Psoas muscle (tissue), 8 donors: ENCODE measurements around the gene SLC20A1. TPM values are rescaled to one million over a fixed set of nuclear protein-coding genes. Genes with fewer than 3 reads are reported as not detected.

ENCODE experiments used
- ATAC-seq, 4 donors: fragments of 200-7000 bp; cut with Tn5 transposase; one replicate each; pipeline ENCODE4 v1.9.1; 2020; ENCODE audit warnings: moderate library complexity in 3 of 4, mild to moderate bottlenecking in 2 of 4
- DNase-seq, 2 donors: peaks; one replicate each; pipeline ENCODE4 v3.0.0-alpha.2; 2020
- H3K27ac ChIP-seq: fragments of 200-600 bp; one replicate; pipeline ENCODE4 v1.8.0; 2022
- H3K27me3 ChIP-seq, 3 donors: fragments of 200-600 bp in 1 of 3; one replicate each; pipeline versions ENCODE4 v1.6.1 to v1.8.0; 2013 to 2022; ENCODE audit warnings: low read length in 2 of 3, mild to moderate bottlenecking in 2 of 3, moderate library complexity in 1 of 3; ENCODE audit not compliant: insufficient read depth in 3 of 3
- H3K36me3 ChIP-seq, 2 donors: fragments of 200-600 bp in 1 of 2; one replicate each; pipeline versions ENCODE4 v1.6.1 to v1.8.0; 2013 to 2022; ENCODE audit warnings: low read depth in 1 of 2, mild to moderate bottlenecking in 1 of 2, moderate library complexity in 1 of 2; ENCODE audit not compliant: insufficient read depth in 1 of 2
- H3K4me1 ChIP-seq: fragments of 200-600 bp; one replicate; pipeline ENCODE4 v1.8.0; 2022
- H3K4me3 ChIP-seq: fragments of 200-600 bp; one replicate; pipeline ENCODE4 v1.8.0; 2022; ENCODE audit warnings: mild to moderate bottlenecking
- H3K9me3 ChIP-seq: fragments of 200-600 bp; one replicate; pipeline ENCODE4 v1.8.0; 2022
- CTCF ChIP-seq: fragments of 200-600 bp; IDR thresholded peaks from one replicate; pipeline ENCODE4 v1.8.0; 2022; ENCODE audit warnings: antibody characterized with exemption
- WGBS, 3 donors: extraction: QIAGEN DNeasy Blood & Tissue Kit; methylation state at CpG; one replicate each; pipeline versions ENCODE4 v1.1.6 to v1.1.7; 2013; 5-methylcytosine and 5-hydroxymethylcytosine counted together
- intact Hi-C, 2 donors: fragments of 100-400 bp; cut with DNase I; formaldehyde crosslinking; loops; one replicate each; pipeline versions ENCODE4 v1.11.0 to v1.14.2; 2022
- polyA plus RNA-seq, 3 donors: library from polyadenylated mRNA; stranded (reverse); fragments of 200-250 nt; gene quantifications; one replicate each; pipeline ENCODE4 v1.2.3, GENCODE V29; 2013
- total RNA-seq, 4 donors: library from RNA; stranded (reverse); fragmentation: NEBNext Ultra II Directional in 2 of 4; extraction: Animal tissue kit (Norgen Biotek cat#: 25700) in 2 of 4; gene quantifications; one replicate each; pipeline versions ENCODE4 v1.2.1 to v1.2.4, GENCODE V29; 2021 to 2023
- donor health status: healthy with polysubstance abuse.
- donor health status: DM: no; HTN: no; CAD: no; lungs with moderate emphysema.
- donor health status: Bipolar disorder and iron deficiency.
- donor health status: healthy.
- donor health status: DM: yes; HTN: yes; CAD: no.
- donor health status: DM: no; HTN: no; CAD: no.
- donor health status: DM: no; HTN: no; CAD: no.
- donor health status: DM: yes; HTN: yes; CAD: no.

The SLC20A1 gene
- total and polyA plus RNA-seq, 7 donors, result 11.1 to 37.1 (median 16.0) TPM

- ATAC-seq (peak in 1 of 4 donors; percentile 37), DNase-seq (no peak)
- Histone ChIP-seq H3K4me1 (peaks cover 38% of the 10 kb centered on the region), H3K9me3 (no peaks in the 10 kb centered on the region), H3K27ac (peak overlapping the region; percentile 95), H3K4me3 (peak overlapping the region; percentile 99), H3K27me3 (no peaks in the 10 kb centered on the region), H3K36me3 (peaks cover 5 to 38% of the 10 kb centered on the region in 2 donors)
- no peak for TF ChIP-seq CTCF
- WGBS, 3 donors, result 3 to 5% (median 3%) methylated on average over 11 of the region's 11 CpGs
- intact Hi-C loops, result loop anchor here (1.0 to 5.0 kb wide), 3 partner anchors 37 to 57 kb away; no protein-coding TSS in a partner anchor
Observed at GRCh38 chr2:112644933-112645309, 818 bp upstream of the SLC20A1 start.

DNA sequence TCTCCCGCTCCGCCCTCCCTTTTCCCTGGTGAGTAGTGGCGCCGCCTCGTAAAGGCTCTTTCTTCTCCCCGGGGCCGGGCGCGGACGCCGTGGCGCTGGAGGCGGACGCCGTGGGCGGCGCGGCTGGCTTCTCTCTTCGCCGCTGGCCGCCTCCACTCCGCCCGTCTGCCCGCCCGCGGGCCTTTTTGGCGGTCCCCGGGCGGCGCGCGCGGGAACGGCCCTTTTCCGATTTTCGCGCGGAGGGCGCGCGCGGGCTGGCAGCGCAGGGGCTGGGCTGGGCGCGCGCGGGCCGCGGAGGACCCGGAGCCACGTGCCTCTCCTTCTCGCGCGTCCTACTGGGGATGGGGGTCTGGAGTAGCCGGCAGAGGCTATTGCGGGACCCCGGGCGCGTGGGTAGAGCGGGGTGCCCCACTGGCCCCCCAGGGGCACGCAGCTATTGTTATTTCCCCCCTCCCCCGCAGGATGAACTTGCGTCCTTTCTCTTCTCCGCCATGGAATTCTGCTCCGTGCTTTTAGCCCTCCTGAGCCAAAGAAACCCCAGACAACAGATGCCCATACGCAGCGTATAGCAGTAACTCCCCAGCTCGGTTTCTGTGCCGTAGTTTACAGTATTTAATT, 472 bp downstream of the SLC20A1 start:
- Histone ChIP-seq H3K4me1 (peaks cover 38% of the 10 kb centered on the region), H3K4me3 (peak overlapping the region; percentile 99), H3K9me3 (no peaks in the 10 kb centered on the region), H3K27me3 (no peaks in the 10 kb centered on the region), H3K27ac (peak overlapping the region; percentile 95), H3K36me3 (peaks cover 6 to 46% of the 10 kb centered on the region in 2 donors)
- DNase-seq (peak in 1 of 2 donors; percentile 66), ATAC-seq (peak; percentile 17 to 41 (median 32))
- WGBS, 3 donors, result 0% methylated on average over 33 to 69 of the region's 69 CpGs
- no peak for TF ChIP-seq CTCF
- intact Hi-C loops, result loop anchor here in 1 of 2 donors (5.0 kb wide), 1 partner anchor 44 kb away; no protein-coding TSS in a partner anchor

DNA sequence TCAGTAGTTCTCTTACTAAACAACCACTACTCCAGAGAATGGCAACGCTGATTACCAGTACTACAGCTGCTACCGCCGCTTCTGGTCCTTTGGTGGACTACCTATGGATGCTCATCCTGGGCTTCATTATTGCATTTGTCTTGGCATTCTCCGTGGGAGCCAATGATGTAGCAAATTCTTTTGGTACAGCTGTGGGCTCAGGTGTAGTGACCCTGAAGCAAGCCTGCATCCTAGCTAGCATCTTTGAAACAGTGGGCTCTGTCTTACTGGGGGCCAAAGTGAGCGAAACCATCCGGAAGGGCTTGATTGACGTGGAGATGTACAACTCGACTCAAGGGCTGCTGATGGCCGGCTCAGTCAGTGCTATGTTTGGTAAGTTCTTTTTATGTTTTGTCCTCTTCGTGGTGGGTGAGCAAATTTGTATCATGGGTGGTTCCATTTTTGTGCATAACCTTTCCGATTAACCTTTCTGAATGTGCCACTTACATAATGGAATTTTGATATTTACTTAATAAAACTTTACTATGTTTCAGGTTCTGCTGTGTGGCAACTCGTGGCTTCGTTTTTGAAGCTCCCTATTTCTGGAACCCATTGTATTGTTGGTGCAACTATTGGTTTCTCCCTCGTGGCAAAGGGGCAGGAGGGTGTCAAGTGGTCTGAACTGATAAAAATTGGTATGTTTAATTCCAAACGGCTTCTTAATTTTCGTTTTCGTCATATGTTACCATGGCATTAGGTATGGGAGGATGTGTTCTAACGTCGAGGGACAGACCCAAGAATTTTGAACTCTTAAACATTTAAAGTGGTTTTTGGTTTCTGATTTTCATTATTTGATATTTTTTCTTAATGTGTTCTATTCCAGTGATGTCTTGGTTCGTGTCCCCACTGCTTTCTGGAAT, 1.3 kb downstream of the SLC20A1 start:
- H3K4me3 ChIP-seq, result peak overlapping the region; percentile 99
- peaks cover 8 to 54% of the 10 kb centered on the region in 2 donors for H3K36me3 ChIP-seq
- no peak for DNase-seq
- no peak for ATAC-seq
- no peaks in the 10 kb centered on the region for H3K27me3 ChIP-seq
- H3K27ac ChIP-seq, result peak overlapping the region; percentile 95
- H3K9me3 ChIP-seq, result no peaks in the 10 kb centered on the region
- 47 to 50% (median 47%) methylated on average over 20 of the region's 20 CpGs for WGBS, 3 donors
- intact Hi-C loops, result loop anchor here in 1 of 2 donors (5.0 kb wide), 1 partner anchor 45 kb away; no protein-coding TSS in a partner anchor
- H3K4me1 ChIP-seq, result peaks cover 38% of the 10 kb centered on the region
- no peak for TF ChIP-seq CTCF

- Histone ChIP-seq H3K27me3 (no peaks in the 10 kb centered on the region), H3K36me3 (peaks cover 16 to 64% of the 10 kb centered on the region in 2 donors), H3K9me3 (no peaks in the 10 kb centered on the region), H3K27ac (no peak overlapping the region), H3K4me3 (peak overlapping the region; percentile 99), H3K4me1 (peaks cover 38% of the 10 kb centered on the region)
- TF ChIP-seq CTCF, result no peak
- intact Hi-C loops, result loop anchor here in 1 of 2 donors (5.0 kb wide), 1 partner anchor 46 kb away; no protein-coding TSS in a partner anchor
- ATAC-seq (no peak), DNase-seq (no peak)
- 58 to 79% (median 75%) methylated on average over 2 of the region's 2 CpGs for WGBS, 3 donors
Observed at GRCh38 chr2:112648081-112648480, 2.3 kb downstream of the SLC20A1 start.
